DND-41 (cell line): ENCODE measurements around the gene SGMS1.

Source experiments
- EZH2 ChIP-seq: IDR thresholded peaks from 3 replicates; pipeline ENCODE4 v1.6.1; 2012; ENCODE audit warnings: borderline replicate concordance, low read depth, mild to moderate bottlenecking, moderate library complexity, low read length, inconsistent platforms; ENCODE audit not compliant: severe bottlenecking
- TF ChIP-seq, protein P1 (sequence below): IDR thresholded peaks from 2 replicates; pipeline ENCODE4 v1.5.1; 2012; ENCODE audit warnings: borderline replicate concordance, low read length, moderate library complexity, mild to moderate bottlenecking; ENCODE audit not compliant: poor library complexity, severe bottlenecking; ENCODE audit errors: extremely low read depth

DNA sequence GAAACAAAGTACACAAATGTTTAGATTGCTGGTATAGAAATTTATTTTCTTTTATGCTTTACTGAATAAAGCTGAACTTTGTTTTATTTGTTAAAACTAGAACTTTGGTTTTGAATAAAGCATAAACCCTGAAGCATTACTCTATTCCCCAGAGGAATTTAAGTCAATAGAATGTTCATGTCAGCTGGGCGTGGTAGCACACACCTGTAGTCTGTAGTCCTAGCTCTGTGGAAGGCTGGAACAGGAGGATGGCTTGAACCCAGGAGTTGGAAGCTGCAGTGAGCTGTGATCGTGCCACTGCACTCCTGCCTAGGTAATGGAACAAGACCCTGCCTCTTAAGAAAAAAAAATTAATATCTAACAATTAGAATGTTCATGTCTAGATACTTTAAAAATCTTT lies 233.5 kb downstream of the SGMS1 start:
- TF ChIP-seq, protein P1, sequence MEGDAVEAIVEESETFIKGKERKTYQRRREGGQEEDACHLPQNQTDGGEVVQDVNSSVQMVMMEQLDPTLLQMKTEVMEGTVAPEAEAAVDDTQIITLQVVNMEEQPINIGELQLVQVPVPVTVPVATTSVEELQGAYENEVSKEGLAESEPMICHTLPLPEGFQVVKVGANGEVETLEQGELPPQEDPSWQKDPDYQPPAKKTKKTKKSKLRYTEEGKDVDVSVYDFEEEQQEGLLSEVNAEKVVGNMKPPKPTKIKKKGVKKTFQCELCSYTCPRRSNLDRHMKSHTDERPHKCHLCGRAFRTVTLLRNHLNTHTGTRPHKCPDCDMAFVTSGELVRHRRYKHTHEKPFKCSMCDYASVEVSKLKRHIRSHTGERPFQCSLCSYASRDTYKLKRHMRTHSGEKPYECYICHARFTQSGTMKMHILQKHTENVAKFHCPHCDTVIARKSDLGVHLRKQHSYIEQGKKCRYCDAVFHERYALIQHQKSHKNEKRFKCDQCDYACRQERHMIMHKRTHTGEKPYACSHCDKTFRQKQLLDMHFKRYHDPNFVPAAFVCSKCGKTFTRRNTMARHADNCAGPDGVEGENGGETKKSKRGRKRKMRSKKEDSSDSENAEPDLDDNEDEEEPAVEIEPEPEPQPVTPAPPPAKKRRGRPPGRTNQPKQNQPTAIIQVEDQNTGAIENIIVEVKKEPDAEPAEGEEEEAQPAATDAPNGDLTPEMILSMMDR = no peak
- no peak for TF ChIP-seq EZH2
